Measurements from ENCODE around the gene GNA12.

Gene GNA12

DNA sequence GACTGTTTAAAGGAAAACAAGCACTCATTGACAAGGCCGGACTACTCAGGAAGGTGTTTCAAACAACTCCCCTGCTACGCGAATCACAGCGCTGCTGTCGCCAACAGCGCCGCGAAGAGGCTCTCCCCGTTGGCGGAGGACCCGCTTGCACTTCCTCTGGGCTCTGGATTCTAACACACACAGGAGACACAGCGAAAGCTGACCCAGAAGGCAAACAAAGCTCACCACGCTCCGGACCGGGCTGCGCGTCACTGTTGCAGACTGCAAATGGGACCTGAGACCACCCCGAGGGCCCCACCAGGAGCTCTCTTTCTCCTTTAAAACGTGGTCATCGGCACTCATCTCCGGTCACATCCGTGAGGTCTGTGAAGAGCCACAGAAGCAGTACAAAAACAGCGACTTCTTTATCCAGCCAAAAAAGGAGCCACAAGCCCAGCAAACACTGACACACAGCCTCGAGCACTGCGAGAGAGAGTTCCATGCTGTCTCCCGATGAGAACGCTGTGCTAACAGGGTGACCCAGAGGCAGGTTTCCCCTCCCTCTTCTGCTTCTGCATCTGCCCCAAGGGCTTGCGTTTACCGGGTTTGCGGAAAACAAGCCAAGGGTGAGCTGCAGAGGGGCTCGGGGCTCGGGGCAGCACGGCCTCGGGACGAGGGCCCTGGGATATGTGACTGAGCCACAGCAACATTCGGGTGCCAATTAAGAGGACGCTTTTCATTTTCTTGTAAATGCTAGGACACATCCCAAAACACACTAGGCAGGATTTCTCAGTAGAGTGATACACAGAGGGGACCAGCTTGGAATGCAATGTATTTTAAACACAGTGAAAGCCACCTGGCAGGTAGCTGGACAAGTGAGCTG, 114.8 kb downstream of the GNA12 start:
- TF ChIP-seq, protein P1, sequence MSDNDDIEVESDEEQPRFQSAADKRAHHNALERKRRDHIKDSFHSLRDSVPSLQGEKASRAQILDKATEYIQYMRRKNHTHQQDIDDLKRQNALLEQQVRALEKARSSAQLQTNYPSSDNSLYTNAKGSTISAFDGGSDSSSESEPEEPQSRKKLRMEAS (IDR thresholded peaks at IDR 0.05): no peak
- TF ChIP-seq FOXM1 (IDR thresholded peaks at IDR 0.05; ENCODE audit: borderline replicate concordance, low read depth) (no peak), ZBTB7A (IDR thresholded peaks at IDR 0.05; ENCODE audit: low read depth) (no peak), TAF1 (IDR thresholded peaks at IDR 0.05; ENCODE audit: low read depth) (no peak), CEBPB (IDR thresholded peaks at IDR 0.05) (no peak), EP300 (IDR thresholded peaks at IDR 0.05; ENCODE audit: borderline replicate concordance) (no peak), NFIC (IDR thresholded peaks at IDR 0.05) (no peak)
- TF ChIP-seq, protein P2, sequence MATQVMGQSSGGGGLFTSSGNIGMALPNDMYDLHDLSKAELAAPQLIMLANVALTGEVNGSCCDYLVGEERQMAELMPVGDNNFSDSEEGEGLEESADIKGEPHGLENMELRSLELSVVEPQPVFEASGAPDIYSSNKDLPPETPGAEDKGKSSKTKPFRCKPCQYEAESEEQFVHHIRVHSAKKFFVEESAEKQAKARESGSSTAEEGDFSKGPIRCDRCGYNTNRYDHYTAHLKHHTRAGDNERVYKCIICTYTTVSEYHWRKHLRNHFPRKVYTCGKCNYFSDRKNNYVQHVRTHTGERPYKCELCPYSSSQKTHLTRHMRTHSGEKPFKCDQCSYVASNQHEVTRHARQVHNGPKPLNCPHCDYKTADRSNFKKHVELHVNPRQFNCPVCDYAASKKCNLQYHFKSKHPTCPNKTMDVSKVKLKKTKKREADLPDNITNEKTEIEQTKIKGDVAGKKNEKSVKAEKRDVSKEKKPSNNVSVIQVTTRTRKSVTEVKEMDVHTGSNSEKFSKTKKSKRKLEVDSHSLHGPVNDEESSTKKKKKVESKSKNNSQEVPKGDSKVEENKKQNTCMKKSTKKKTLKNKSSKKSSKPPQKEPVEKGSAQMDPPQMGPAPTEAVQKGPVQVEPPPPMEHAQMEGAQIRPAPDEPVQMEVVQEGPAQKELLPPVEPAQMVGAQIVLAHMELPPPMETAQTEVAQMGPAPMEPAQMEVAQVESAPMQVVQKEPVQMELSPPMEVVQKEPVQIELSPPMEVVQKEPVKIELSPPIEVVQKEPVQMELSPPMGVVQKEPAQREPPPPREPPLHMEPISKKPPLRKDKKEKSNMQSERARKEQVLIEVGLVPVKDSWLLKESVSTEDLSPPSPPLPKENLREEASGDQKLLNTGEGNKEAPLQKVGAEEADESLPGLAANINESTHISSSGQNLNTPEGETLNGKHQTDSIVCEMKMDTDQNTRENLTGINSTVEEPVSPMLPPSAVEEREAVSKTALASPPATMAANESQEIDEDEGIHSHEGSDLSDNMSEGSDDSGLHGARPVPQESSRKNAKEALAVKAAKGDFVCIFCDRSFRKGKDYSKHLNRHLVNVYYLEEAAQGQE (IDR thresholded peaks at IDR 0.05; ENCODE audit: low read depth): no peak

DNA sequence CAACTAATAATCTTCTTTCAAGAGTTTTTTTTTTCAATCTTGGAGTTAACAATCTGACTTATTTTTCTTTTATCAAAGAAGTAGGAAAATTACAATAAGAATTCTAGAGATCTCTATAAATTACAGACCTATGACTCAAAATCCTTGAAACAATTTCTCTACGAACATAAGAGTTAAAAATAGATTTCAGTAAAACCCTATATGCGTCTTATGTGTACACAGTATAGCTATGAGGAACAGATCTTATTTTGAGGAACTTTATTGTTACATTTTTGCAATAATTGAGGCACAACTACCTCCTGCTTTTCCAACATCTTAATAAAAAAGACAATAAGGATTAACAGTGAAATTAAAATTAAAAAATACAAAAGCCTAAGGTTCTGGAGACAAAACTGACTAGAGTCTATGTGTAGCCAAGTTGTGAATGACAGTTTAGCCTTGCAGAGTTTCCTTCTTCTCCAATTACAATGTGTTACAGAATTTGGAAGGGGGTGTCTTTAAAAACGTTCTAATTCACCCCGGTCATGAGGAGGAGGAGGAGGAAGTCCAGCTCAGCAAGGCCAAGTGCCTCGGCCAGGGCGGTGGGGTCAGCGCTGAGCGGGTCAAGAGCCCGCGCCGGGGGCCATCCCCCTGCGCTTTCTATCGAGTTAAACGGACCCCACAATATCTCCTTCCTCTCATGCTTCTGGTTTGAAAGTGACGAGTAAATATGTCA, 115.6 kb downstream of the GNA12 start:
- TF ChIP-seq, protein P1 (IDR thresholded peaks at IDR 0.05): no peak
- no peak for TF ChIP-seq CEBPB (IDR thresholded peaks at IDR 0.05)
- no peak for TF ChIP-seq EP300 (IDR thresholded peaks at IDR 0.05; ENCODE audit: borderline replicate concordance)
- TF ChIP-seq, protein P2 (IDR thresholded peaks at IDR 0.05; ENCODE audit: low read depth): no peak
- TF ChIP-seq CREB1 (IDR thresholded peaks at IDR 0.05; ENCODE audit: low read depth): no peak
- no peak for TF ChIP-seq TEAD4 (IDR thresholded peaks at IDR 0.05)
- TF ChIP-seq TAF1 (IDR thresholded peaks at IDR 0.05; ENCODE audit: low read depth): no peak
- no peak for TF ChIP-seq FOXM1 (IDR thresholded peaks at IDR 0.05; ENCODE audit: borderline replicate concordance, low read depth)
- TF ChIP-seq TCF12 (IDR thresholded peaks at IDR 0.05; ENCODE audit: low read depth): no peak
- TF ChIP-seq ZBTB7A (IDR thresholded peaks at IDR 0.05; ENCODE audit: low read depth): no peak
- no peak for TF ChIP-seq NFIC (IDR thresholded peaks at IDR 0.05)
- no peak for TF ChIP-seq RAD21 (IDR thresholded peaks at IDR 0.05; ENCODE audit: low read depth)
- no peak for TF ChIP-seq EGR1 (IDR thresholded peaks at IDR 0.05)
- TF ChIP-seq, protein P3, sequence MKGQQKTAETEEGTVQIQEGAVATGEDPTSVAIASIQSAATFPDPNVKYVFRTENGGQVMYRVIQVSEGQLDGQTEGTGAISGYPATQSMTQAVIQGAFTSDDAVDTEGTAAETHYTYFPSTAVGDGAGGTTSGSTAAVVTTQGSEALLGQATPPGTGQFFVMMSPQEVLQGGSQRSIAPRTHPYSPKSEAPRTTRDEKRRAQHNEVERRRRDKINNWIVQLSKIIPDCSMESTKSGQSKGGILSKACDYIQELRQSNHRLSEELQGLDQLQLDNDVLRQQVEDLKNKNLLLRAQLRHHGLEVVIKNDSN (IDR thresholded peaks at IDR 0.05): no peak

DNA sequence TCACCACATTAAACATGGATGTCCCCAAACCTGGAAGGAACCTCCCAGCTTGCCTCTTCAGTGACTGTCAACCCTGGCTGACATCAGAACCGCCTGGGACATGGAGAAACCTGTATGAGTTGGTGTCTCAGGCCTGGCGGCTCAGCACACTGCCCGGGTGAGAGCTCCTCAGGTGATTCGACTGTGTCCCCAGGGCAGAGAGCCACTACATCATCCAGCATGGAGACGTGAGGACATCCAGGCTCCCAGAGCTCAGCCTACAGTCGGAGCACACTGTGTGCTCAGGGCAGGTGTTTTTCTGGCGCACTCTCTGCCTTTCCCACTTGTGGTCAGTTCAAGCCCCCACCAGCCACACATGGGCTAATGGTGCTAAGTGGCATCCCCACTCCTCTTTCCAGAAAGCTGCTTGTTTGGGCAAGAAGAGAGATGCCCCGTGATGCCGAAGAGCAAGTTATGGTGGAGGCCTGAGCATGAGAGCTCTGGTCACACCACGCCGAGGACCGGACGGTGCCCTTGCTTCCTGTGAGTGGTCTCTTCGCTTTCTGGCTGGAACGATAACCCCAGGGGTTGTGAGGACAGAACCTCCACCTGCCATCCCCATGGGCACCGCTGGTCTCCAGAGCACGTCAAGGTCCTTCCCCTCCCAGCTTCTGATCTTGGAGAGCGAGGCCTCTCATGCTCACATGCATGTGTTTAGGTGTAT, 117.6 kb downstream of the GNA12 start:
- TF ChIP-seq TCF12 (IDR thresholded peaks at IDR 0.05; ENCODE audit: low read depth): no peak
- no peak for TF ChIP-seq EGR1 (IDR thresholded peaks at IDR 0.05)
- TF ChIP-seq CREB1 (IDR thresholded peaks at IDR 0.05; ENCODE audit: low read depth): no peak
- TF ChIP-seq YY1 (IDR thresholded peaks at IDR 0.05; ENCODE audit: low read depth): no peak
- TF ChIP-seq, protein P2 (IDR thresholded peaks at IDR 0.05; ENCODE audit: low read depth): no peak
- no peak for TF ChIP-seq FOXM1 (IDR thresholded peaks at IDR 0.05; ENCODE audit: borderline replicate concordance, low read depth)
- no peak for TF ChIP-seq TAF1 (IDR thresholded peaks at IDR 0.05; ENCODE audit: low read depth)
- TF ChIP-seq, protein P1 (IDR thresholded peaks at IDR 0.05): no peak
- TF ChIP-seq EP300 (IDR thresholded peaks at IDR 0.05; ENCODE audit: borderline replicate concordance): no peak
- no peak for TF ChIP-seq TEAD4 (IDR thresholded peaks at IDR 0.05)
- TF ChIP-seq, protein P3 (IDR thresholded peaks at IDR 0.05): no peak
- TF ChIP-seq CEBPB (IDR thresholded peaks at IDR 0.05): no peak
- no peak for TF ChIP-seq NFIC (IDR thresholded peaks at IDR 0.05)
- TF ChIP-seq ZBTB7A (IDR thresholded peaks at IDR 0.05; ENCODE audit: low read depth): no peak

Measured in Ishikawa (cell line).